HG03095 (cell line): Measurements from ENCODE around the gene GPC6.
"Not testable (repeated sequence)": the region's sequence is repeated elsewhere in the genome, so short reads cannot be mapped to it uniquely, and the experiment has no call there.

ENCODE experiments used
- ATAC-seq: cut with Tn5 transposase; IDR thresholded peaks from one replicate; pipeline ENCODE4 v1.9.1; 2021; ENCODE audit warnings: moderate library complexity; ENCODE audit not compliant: unreplicated experiment

Gene GPC6

GRCh38 chr13:93420887-93421286 lies 194.3 kb downstream of the GPC6 start:
- no peak for ATAC-seq

- ATAC-seq, result no peak
Measured at GRCh38 chr13:93422980-93423543, 196.5 kb downstream of the GPC6 start.

GRCh38 chr13:93425411-93425810 lies 198.8 kb downstream of the GPC6 start:
- no peak for ATAC-seq

- no peak for ATAC-seq
Measured at GRCh38 chr13:93430381-93430780, 203.8 kb downstream of the GPC6 start.

GRCh38 chr13:93435651-93436050 lies 209.0 kb downstream of the GPC6 start:
- no peak for ATAC-seq

DNA sequence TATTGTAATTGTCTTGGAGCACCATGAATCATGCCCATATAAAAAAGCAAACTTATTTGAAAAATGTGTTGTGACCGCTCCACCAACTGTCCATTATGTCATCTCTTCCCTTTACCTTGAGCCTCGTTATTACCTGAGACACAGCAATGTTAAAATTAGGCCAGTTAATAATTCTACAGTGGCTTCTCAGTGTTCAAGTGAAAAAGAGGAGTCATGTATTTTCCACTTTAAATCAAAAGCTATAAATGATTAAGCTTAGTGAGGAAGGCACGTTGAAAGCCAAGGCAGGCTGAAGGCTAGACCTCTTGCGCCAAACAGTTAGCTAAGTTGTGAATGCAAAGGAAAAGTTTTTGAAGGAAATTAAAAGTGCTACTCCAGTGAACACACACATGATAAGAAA lies 210.5 kb downstream of the GPC6 start:
- ATAC-seq, result no peak

GRCh38 chr13:93446238-93446637 lies 219.6 kb downstream of the GPC6 start:
- ATAC-seq, result no peak

- ATAC-seq, result no peak
Measured at GRCh38 chr13:93450191-93450621, 223.6 kb downstream of the GPC6 start.

DNA sequence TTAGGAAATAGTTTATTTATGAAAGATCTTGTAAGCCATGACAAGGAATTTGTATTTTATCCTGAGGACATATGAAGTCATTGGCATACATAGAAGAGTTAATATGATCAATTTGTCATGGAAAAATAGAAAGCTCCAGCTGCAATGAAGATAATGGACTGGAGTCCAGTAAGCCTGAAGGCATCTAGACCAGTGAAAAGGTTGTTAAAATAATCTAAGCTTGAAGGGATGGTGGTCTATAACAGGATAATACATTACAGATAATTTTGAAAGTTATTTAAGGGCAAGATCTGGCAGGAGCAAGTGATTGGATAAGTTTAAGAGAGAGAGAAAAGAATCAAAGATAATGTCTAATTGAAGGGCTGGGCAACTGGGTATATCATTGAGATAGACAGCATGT lies 224.2 kb downstream of the GPC6 start:
- no peak for ATAC-seq

DNA sequence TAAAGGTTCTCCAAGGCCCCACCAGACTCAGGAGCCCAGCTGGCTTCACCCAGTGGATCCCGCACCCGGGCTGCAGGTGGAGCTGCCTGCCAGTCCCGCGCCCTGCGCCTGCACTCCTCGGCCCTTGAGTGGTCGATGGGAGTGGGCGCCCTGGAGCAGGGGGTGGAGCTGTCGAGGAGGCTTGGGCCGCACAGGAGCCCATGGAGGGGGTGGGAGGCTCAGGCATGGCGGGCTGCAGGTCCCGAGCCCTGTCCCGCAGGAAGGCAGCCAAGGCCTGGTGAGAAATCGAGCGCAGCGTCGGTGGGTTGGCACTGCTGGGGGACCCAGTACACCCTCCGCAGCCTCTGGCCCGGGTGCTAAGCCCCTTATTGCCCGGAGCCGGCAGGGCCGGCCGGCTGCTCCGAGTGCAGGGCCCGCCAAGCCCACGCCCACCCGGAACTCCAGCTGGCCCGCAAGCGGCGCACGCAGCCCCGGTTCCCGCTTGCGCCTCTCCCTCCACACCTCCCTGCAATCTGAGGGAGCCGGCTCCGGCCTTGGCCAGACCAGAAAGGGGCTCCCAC lies 228.1 kb downstream of the GPC6 start:
- ATAC-seq, result not testable (repeated sequence)

- ATAC-seq, result no peak
Measured at GRCh38 chr13:93455861-93456260, 229.3 kb downstream of the GPC6 start.

GRCh38 chr13:93460005-93460404 lies 233.4 kb downstream of the GPC6 start:
- no peak for ATAC-seq

DNA sequence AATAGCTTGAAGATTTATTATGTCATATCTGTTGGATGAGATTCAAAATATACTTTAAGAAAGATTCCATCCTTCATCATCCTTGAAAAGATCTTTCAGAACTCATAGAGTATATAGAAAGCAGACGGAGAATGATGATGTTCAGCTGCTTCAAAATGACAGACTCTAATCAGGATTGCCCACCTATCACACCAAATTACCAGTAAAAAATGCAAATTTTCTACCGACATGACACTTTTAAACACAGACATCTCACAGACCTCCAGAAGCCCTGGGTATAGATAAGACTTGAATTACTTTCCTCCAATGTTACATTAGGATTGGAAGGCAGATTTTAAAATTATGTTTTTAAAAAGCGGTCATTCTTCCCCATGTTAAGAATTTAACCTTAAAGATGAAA lies 235.5 kb downstream of the GPC6 start:
- no peak for ATAC-seq

GRCh38 chr13:93466502-93467036 lies 240.0 kb downstream of the GPC6 start:
- ATAC-seq, result no peak

DNA sequence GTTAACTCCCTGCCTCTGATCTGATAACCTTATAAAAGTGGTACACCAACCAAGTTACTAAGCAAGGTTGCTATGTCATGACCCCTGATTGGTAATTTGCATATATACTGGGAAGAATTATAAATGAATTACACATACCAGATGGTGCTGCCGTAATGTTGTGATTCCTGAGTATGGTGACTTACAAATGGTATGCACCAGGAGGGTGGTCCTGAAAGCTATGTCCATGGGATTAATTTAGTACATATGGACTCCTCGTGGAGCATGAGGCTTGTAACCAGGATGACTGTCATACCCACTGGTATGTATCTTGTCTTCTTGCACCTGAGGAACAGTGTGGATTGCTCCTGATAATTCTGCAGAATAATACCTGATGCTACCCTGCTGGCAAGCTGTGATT lies 240.6 kb downstream of the GPC6 start:
- no peak for ATAC-seq

DNA sequence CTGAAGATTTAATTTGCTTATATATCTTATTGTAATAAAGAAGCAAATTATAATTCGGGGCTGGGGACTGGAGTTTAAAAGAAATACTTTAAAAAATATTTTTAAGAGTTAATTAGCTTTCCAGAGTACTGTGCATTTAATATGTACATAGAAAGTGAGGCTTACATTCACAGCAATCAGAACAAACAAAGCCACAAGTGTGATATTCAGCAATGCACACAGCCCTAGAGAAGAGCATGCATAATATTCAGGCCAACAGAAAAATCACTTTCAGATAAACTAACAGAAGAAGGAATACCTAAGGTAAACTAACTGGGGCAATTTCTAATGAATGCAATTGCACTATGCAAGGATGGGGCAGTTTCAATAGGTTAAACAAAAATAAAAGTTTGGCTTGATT lies 241.8 kb downstream of the GPC6 start:
- no peak for ATAC-seq

GRCh38 chr13:93472296-93472695 lies 245.7 kb downstream of the GPC6 start:
- ATAC-seq, result no peak

- no peak for ATAC-seq
Measured at GRCh38 chr13:93472814-93473296, 246.2 kb downstream of the GPC6 start.

GRCh38 chr13:93473441-93474270 lies 247.0 kb downstream of the GPC6 start:
- ATAC-seq, result no peak

GRCh38 chr13:93476175-93476574 lies 249.6 kb downstream of the GPC6 start:
- ATAC-seq, result no peak

DNA sequence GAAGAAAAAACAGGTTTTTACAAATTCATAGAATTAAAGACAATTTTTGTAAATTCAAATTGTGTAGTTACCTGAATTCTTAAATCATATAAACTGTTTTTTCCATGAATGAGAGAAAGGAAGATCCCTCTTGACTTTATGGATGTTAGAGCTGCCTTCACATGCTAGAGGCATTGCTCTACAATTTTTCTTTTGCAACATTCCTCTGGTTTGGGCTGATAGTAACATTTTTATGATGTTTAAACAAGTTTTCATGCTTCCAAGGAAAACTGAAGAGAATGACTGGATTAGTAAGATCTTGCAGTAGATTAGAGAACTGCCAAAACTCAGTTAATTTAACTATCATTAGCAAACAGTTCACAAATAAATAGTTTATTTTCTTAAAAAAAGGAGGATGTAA lies 250.6 kb downstream of the GPC6 start:
- ATAC-seq, result no peak

DNA sequence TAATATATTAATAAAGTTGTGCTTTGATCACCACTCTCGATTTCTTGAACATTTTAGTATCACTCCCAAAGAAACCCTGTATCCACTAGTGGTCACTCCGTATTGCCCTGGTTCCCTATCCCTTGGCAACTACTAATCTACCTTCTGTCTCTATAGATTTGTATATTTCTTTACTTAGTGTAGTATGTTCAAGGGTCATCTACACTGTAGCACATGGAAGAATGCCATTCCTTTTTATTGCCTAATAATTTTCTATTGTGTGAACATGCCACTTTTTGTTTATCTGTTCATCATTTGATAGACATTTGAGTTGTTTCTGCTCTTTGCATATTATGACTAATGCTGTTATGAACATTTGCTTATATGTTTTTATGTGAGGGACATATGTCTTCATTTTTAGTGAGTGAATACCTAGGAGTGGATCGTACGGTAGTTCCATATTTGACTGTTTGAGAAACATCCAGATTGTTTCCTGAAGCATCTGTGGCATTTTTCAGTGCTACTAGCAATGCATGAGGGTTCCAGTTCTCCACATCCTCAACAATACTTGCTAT lies 254.0 kb downstream of the GPC6 start:
- ATAC-seq, result no peak
